Measurements from ENCODE around the gene CYBC1.

Gene CYBC1

DNA sequence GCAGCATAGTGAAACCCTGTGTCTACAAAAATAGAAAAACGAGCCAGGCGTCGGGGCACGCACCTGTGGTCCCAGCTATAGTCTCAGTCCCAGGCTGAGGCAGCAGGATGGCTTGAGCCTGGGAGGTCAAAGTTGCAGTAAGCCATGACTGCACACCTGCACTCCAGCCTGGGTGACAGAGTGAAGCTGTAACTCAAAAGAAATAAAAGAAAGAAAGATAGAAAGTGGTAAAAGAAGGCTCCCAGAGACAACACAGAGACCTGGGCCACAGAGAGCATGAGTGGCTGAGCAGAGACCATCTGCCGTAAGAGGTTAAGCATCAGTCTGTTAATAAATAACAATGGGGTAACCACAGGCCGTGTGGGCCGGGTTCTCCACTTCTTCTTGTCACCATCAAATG lies 47.7 kb downstream of the CYBC1 start:
- no peak for FAIRE-seq
- no peak for DNase-seq (ENCODE audit: insufficient read length, low spot score)
- TF ChIP-seq, protein P1, sequence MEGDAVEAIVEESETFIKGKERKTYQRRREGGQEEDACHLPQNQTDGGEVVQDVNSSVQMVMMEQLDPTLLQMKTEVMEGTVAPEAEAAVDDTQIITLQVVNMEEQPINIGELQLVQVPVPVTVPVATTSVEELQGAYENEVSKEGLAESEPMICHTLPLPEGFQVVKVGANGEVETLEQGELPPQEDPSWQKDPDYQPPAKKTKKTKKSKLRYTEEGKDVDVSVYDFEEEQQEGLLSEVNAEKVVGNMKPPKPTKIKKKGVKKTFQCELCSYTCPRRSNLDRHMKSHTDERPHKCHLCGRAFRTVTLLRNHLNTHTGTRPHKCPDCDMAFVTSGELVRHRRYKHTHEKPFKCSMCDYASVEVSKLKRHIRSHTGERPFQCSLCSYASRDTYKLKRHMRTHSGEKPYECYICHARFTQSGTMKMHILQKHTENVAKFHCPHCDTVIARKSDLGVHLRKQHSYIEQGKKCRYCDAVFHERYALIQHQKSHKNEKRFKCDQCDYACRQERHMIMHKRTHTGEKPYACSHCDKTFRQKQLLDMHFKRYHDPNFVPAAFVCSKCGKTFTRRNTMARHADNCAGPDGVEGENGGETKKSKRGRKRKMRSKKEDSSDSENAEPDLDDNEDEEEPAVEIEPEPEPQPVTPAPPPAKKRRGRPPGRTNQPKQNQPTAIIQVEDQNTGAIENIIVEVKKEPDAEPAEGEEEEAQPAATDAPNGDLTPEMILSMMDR (IDR thresholded peaks at IDR 0.05; ENCODE audit: insufficient read depth, missing control alignments) = no peak

DNA sequence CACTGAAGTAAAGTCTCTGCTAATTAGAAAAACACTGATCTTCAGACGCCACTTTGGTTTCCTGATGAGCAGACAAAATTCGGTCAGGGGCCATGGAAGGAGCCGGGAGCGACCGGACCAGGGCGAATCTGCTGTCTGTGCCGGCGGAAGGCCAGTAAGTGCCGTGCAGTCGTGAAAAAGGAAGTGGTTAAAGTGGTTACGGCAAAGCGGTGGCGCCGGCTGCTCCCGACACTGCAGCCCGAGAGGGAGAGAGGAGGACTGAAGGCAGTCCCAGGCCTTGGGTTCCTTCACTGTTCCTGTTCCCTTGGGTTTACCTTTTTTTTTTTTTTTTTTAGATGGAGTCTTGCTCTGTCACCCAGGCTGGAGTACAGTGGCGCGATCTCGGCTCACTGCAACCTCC lies 49.7 kb downstream of the CYBC1 start:
- FAIRE-seq = no peak
- no peak for DNase-seq (ENCODE audit: insufficient read length, low spot score)
- TF ChIP-seq, protein P1 (IDR thresholded peaks at IDR 0.05; ENCODE audit: insufficient read depth, missing control alignments) = no peak

DNA sequence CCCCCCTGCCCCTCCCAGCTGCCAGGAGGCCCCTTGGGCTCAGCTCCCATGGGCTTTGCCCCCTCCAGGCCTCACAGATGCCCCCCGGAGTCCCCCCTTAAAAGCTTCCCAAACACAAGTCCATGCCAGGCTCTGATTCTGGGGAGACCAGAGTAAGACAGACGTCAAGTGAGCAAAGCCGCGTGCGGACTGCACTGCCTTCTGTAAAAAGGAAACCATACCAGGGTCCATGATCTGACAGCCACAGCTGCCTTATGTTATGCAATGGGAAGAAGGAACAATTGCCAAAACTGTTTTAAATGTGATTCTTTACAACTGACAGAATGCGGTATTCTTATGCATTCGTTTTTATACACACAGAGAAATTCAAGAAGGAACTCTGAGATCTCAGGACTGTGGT lies 50.3 kb downstream of the CYBC1 start:
- DNase-seq (ENCODE audit: insufficient read length, low spot score) (no peak), FAIRE-seq (no peak)
- TF ChIP-seq, protein P1 (IDR thresholded peaks at IDR 0.05; ENCODE audit: insufficient read depth, missing control alignments) = no peak

DNA sequence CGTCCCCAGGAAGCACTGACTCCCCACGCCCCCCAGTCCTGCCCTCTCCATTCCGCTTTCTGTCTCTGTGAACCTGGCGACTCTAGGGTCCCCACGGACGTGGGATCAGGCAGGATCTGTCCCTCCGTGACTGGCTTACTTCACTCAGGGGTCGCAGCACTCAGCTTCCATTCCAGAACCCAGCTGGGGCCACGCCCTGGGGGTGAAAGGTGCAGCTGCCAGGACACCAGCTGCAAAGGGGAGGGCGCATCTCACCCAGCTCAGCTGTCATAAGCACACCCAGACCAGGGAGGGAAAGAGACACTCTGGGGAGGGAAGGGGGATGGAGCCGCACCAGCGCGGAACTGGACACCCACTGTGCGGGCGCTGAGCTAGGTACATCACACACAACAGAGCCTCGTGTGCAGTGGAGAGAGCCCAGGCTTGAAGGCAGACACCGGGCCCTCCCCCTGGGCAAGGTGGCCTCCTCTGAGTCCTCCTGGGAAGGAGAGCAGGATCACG lies 50.9 kb downstream of the CYBC1 start:
- TF ChIP-seq, protein P1 (IDR thresholded peaks at IDR 0.05; ENCODE audit: insufficient read depth, missing control alignments) = no peak
- FAIRE-seq (no peak), DNase-seq (ENCODE audit: insufficient read length, low spot score) (no peak)

DNA sequence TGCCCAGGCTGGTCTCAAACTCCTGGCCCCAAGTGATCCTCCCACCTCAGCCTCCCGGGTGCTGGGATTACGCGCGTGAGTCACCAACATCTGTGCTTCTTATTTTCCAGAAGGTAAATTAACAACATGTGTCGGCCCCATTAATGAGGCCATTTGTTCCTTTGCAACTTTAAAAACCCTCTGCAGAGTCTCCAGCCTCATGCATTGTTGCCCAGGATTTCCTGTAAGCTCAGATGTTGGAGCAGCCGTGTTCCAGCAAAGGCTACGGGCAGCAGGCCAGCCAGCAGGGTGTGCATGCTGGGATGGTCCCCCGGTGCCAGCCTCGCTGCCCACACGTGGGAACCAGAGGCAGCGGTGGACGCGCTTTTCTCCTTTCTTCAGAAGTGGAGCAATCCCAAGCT lies 51.5 kb downstream of the CYBC1 start:
- FAIRE-seq (no peak), DNase-seq (ENCODE audit: insufficient read length, low spot score) (no peak)

DNA sequence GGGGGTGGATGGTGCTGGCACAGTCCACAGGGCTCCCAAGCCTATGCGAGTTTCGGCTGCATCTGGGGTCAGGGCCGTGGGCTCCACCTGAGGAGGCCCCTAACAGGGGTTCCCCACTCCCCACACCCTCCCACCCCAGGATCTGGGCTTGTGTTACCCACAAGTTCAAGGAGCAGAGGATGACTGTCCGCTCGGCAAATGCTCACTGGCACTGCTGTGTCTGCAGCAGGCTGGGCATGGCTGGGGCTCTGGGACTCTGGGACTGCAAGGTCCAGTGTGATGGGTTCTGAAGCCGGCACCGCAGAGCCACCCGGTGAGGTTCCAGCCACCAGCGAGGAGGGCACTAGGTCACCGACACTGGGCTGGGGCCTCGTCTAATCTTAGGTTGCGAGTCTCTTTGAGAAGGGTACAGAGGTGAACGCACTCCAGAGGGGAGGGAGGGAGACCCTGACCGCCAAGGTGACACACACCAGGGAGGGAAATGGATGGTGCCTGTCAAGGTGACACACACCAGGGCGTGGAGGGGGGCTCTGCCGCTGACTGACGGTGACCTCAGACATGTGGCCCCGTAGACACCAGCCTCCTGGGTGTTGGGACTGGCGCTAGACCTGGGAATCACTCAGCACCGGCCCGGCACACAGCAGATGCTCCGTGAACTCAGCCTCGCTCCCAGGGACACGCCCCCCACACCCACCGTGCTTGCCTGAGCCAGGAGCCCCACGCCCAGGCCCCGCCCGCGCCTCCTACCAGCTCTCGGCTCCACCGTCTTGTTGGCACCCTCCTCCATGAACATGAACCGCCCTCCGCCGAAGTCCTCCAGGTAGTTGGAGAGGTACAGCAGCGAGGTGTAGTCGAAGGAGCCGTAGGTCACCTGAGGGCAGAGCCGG lies 52.9 kb downstream of the CYBC1 start:
- FAIRE-seq (no peak), DNase-seq (ENCODE audit: insufficient read length, low spot score) (no peak)
- TF ChIP-seq, protein P1 (IDR thresholded peaks at IDR 0.05; ENCODE audit: insufficient read depth, missing control alignments) = no peak

More for the DNA sequence above, 51.5 kb downstream of the CYBC1 start:
- TF ChIP-seq, protein P1 (IDR thresholded peaks at IDR 0.05; ENCODE audit: insufficient read depth, missing control alignments) = no peak
